K562 (cell line): ENCODE measurements around the gene DLGAP5. TPM values are rescaled to one million over a fixed set of nuclear protein-coding genes. Genes with fewer than 3 reads are reported as not detected.

ENCODE experiments used
- BMI1 ChIP-seq: fragments of 150-350 bp; IDR thresholded peaks from 2 replicates; pipeline ENCODE4 v1.6.1; 2014; ENCODE audit warnings: low read length
- BRCA1 ChIP-seq, 2 experiments: fragments of 450-650 bp in 1 of 2; sonication (generic) in 1 of 2; formaldehyde crosslinking in 1 of 2; IDR thresholded peaks; 2 replicates each; pipeline versions ENCODE4 v1.5.0 to v1.6.1; 2017 to 2020; ENCODE audit warnings: mild to moderate bottlenecking in 1 of 2, missing genetic modification reagents in 1 of 2
- CBFA2T3 ChIP-seq: fragments of 450-650 bp; IDR thresholded peaks from 2 replicates; pipeline ENCODE4 v1.6.1; 2017
- CCAR2 ChIP-seq: fragments of 200-400 bp; formaldehyde crosslinking; IDR thresholded peaks from 2 replicates; pipeline ENCODE4 v1.6.1; 2017; ENCODE audit warnings: mild to moderate bottlenecking, low read depth, low read length
- CXXC5 ChIP-seq: fragments of 250-450 bp; sonication (Bioruptor Pico); IDR thresholded peaks from 2 replicates; pipeline ENCODE4 v1.8.0; 2022; ENCODE audit warnings: inconsistent platforms, mild to moderate bottlenecking, moderate library complexity
- DNMT1 ChIP-seq: fragments of 450-650 bp; IDR thresholded peaks from 2 replicates; pipeline ENCODE4 v1.6.1; 2016; ENCODE audit warnings: antibody characterized with exemption, mild to moderate bottlenecking
- E2F6 ChIP-seq, 2 experiments: IDR thresholded peaks; 2 replicates each; pipeline ENCODE4 v1.6.1; 2011; ENCODE audit warnings: borderline replicate concordance in 1 of 2, control low read depth in 1 of 2, low read depth in 1 of 2, low read length in 1 of 2, mild to moderate bottlenecking in 1 of 2, mixed read lengths in 1 of 2, moderate library complexity in 1 of 2; ENCODE audit not compliant: insufficient read depth in 1 of 2, insufficient read length in 1 of 2, poor library complexity in 1 of 2, severe bottlenecking in 1 of 2; ENCODE audit errors: extremely low read depth in 1 of 2
- KDM2B ChIP-seq: fragments of 250-450 bp; sonication (Bioruptor Pico); IDR thresholded peaks from 2 replicates; pipeline ENCODE4 v1.8.0; 2021; ENCODE audit warnings: mild to moderate bottlenecking, moderate library complexity
- MBD2 ChIP-seq: sonication (generic); IDR thresholded peaks from 2 replicates; pipeline ENCODE4 v1.6.1; 2016; ENCODE audit warnings: low read depth, borderline replicate concordance
- MEIS2 ChIP-seq: fragments of 450-650 bp; IDR thresholded peaks from 2 replicates; pipeline ENCODE4 v1.6.1; 2014; ENCODE audit warnings: mild to moderate bottlenecking; ENCODE audit not compliant: partially characterized antibody
- MTA2 ChIP-seq: fragments of 450-650 bp; IDR thresholded peaks from 2 replicates; pipeline ENCODE4 v1.6.1; 2016; ENCODE audit warnings: low read depth
- NCOA1 ChIP-seq: fragments of 450-650 bp; IDR thresholded peaks from 2 replicates; pipeline ENCODE4 v1.6.1; 2016; ENCODE audit warnings: low read depth
- NFIX ChIP-seq: fragments of 250-450 bp; sonication (Bioruptor Pico); IDR thresholded peaks from 2 replicates; pipeline ENCODE4 v1.4.0; 2020; ENCODE audit warnings: low read depth, mild to moderate bottlenecking, moderate library complexity
- POLR3A ChIP-seq: IDR thresholded peaks from 2 replicates; pipeline ENCODE4 v1.6.1; 2011; ENCODE audit warnings: borderline replicate concordance, mild to moderate bottlenecking, moderate library complexity; ENCODE audit not compliant: insufficient read length, insufficient read depth; ENCODE audit errors: extremely low read depth
- POU5F1 ChIP-seq: fragments of 150-350 bp; IDR thresholded peaks from 2 replicates; pipeline ENCODE4 v1.6.1; 2014; ENCODE audit warnings: borderline replicate concordance, low read length, low read depth, mild to moderate bottlenecking; ENCODE audit not compliant: partially characterized antibody
- PURB ChIP-seq: sonication (generic); formaldehyde crosslinking; IDR thresholded peaks from 2 replicates; pipeline ENCODE4 v1.9.0; 2021; ENCODE audit warnings: low read depth, mild to moderate bottlenecking, missing genetic modification reagents
- SPI1 ChIP-seq: IDR thresholded peaks from 2 replicates; pipeline ENCODE4 v1.6.1; 2011; ENCODE audit warnings: low read depth, low read length, control low read depth, borderline replicate concordance
- SRSF9 ChIP-seq: fragments of 200-400 bp; formaldehyde crosslinking; IDR thresholded peaks from 2 replicates; pipeline ENCODE4 v1.6.1; 2017; ENCODE audit warnings: low read depth, low read length, borderline replicate concordance
- TRIM28 ChIP-seq: fragments of 450-650 bp; IDR thresholded peaks from 2 replicates; pipeline ENCODE4 v1.6.1; 2017
- ZC3H11A ChIP-seq: IDR thresholded peaks from 2 replicates; pipeline ENCODE4 v1.6.1; 2012; ENCODE audit warnings: low read depth, low read length, improper control_type of control experiment
- ZFP30 ChIP-seq: fragments of 250-450 bp; sonication (Bioruptor Pico); IDR thresholded peaks from 2 replicates; pipeline ENCODE4 v1.8.0; 2022; ENCODE audit warnings: moderate library complexity, mild to moderate bottlenecking, inconsistent platforms, borderline replicate concordance
- ZNF134 ChIP-seq: fragments of 250-450 bp; sonication (Bioruptor Pico); conservative IDR thresholded peaks from 2 replicates; pipeline ENCODE4 v1.4.0; 2020
- ZNF184 ChIP-seq: sonication (generic); formaldehyde crosslinking; IDR thresholded peaks from 2 replicates; pipeline ENCODE4 v1.5.0; 2020; ENCODE audit warnings: missing genetic modification reagents
- ZNF551 ChIP-seq: fragments of 250-450 bp; sonication (Bioruptor Pico); IDR thresholded peaks from 2 replicates; pipeline ENCODE4 v1.5.0; 2021; ENCODE audit warnings: mild to moderate bottlenecking, moderate library complexity
- polyA plus RNA-seq, 8 experiments: library from polyadenylated mRNA; depleted of rRNA in 4 of 8; stranded (reverse) in 5 of 8; unstranded in 3 of 8; fragments of >200 nt; fragmentation: Nextera tagmentation in 2 of 8; fragmentation: Illumina TruSeq in 1 of 8; extraction: Ambion mirVana in 2 of 8; extraction: Trizol in 1 of 8; gene quantifications; 2 replicates each; pipeline versions ENCODE4 v1.2.1 to v1.2.3, GENCODE V29; 2011 to 2014; ENCODE audit warnings: inconsistent platforms in 1 of 8, missing spikeins in 1 of 8
- total RNA-seq, 7 experiments: library from RNA; depleted of rRNA in 6 of 7; stranded (reverse); fragments of >200 nt in 6 of 7; fragmentation: Illumina TruSeq in 2 of 7; extraction: Trizol in 2 of 7; gene quantifications; 2 replicates each; pipeline versions ENCODE4 v1.2.1 to v1.2.3, GENCODE V29; 2011 to 2021; ENCODE audit warnings: low replicate concordance in 1 of 7
- TF ChIP-seq, protein P1 (sequence below): sonication (generic); formaldehyde crosslinking; IDR thresholded peaks from 2 replicates; pipeline ENCODE4 v1.8.0; 2022; ENCODE audit warnings: missing genetic modification reagents, mild to moderate bottlenecking, borderline replicate concordance
- TF ChIP-seq, protein P2 (sequence below), 3 experiments: IDR thresholded peaks in 2 of 3; conservative IDR thresholded peaks in 1 of 3; 2 replicates each; pipeline ENCODE4 v1.5.1; 2011 to 2012; ENCODE audit warnings: low read length in 3 of 3, mild to moderate bottlenecking in 3 of 3, control low read depth in 2 of 3, improper control_type of control experiment in 1 of 3, inconsistent platforms in 1 of 3, low read depth in 1 of 3, mixed read lengths in 1 of 3, moderate library complexity in 1 of 3; ENCODE audit not compliant: insufficient read depth in 2 of 3

DLGAP5 gene
- total and polyA plus RNA-seq, 9 of the 15 experiments (the other 6 are each of a cell fraction or from before 2014, with no cell fraction given), result 39.1 to 80.0 (median 59.9) TPM

DNA sequence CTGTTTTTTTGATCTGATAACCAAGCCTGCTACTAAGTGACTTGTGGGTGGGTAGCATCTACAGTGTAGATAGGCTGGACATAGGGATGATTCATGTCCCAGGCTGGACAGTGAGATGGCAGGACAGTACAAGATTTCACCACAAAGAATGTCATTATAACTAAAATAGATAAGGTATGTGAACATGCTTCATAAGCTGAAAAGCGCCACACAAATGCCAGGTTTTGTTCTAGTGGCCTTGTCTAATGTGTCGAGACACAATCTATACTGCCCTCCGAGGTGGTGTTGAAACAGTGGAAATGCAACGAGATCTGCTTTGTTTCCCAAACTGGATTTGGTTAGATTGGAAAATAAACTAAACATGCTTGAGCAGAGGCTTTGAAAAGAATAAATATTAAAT lies 58.0 kb downstream of the DLGAP5 start (continued):
- TF ChIP-seq, protein P1, sequence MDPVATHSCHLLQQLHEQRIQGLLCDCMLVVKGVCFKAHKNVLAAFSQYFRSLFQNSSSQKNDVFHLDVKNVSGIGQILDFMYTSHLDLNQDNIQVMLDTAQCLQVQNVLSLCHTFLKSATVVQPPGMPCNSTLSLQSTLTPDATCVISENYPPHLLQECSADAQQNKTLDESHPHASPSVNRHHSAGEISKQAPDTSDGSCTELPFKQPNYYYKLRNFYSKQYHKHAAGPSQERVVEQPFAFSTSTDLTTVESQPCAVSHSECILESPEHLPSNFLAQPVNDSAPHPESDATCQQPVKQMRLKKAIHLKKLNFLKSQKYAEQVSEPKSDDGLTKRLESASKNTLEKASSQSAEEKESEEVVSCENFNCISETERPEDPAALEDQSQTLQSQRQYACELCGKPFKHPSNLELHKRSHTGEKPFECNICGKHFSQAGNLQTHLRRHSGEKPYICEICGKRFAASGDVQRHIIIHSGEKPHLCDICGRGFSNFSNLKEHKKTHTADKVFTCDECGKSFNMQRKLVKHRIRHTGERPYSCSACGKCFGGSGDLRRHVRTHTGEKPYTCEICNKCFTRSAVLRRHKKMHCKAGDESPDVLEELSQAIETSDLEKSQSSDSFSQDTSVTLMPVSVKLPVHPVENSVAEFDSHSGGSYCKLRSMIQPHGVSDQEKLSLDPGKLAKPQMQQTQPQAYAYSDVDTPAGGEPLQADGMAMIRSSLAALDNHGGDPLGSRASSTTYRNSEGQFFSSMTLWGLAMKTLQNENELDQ (CRISPR knock-in tag), result no peak
- TF ChIP-seq ZNF134 (CRISPR knock-in tag) (no peak), ZC3H11A (no peak), ZFP30 (CRISPR knock-in tag) (no peak), MEIS2 (peak; percentile 77), MTA2 (no peak), ZNF551 (CRISPR knock-in tag) (no peak), MBD2 (no peak), BRCA1 (IDR thresholded peaks at IDR 0.05) (no peak), BRCA1 (CRISPR knock-in tag; IDR thresholded peaks at IDR 0.05) (no peak), BMI1 (no peak), PURB (CRISPR knock-in tag) (no peak), POLR3A (no peak), SPI1 (no peak), KDM2B (CRISPR knock-in tag) (no peak), TRIM28 (no peak), POU5F1 (no peak), DNMT1 (no peak), ZNF184 (no peak), NFIX (CRISPR knock-in tag) (no peak), CCAR2 (no peak), CBFA2T3 (peak; percentile 42; the same call in 1 of the 2 replicates), NCOA1 (no peak), E2F6 (IDR thresholded peaks at IDR 0.05; ENCODE audit: borderline replicate concordance in 1 of 2, extremely low read depth in 1 of 2, insufficient read depth in 1 of 2, insufficient read length in 1 of 2, low read depth in 1 of 2, low read length in 1 of 2, poor library complexity in 1 of 2, severe bottlenecking in 1 of 2) (no peak), CXXC5 (CRISPR knock-in tag) (no peak), SRSF9 (no peak)
- TF ChIP-seq, protein P2, sequence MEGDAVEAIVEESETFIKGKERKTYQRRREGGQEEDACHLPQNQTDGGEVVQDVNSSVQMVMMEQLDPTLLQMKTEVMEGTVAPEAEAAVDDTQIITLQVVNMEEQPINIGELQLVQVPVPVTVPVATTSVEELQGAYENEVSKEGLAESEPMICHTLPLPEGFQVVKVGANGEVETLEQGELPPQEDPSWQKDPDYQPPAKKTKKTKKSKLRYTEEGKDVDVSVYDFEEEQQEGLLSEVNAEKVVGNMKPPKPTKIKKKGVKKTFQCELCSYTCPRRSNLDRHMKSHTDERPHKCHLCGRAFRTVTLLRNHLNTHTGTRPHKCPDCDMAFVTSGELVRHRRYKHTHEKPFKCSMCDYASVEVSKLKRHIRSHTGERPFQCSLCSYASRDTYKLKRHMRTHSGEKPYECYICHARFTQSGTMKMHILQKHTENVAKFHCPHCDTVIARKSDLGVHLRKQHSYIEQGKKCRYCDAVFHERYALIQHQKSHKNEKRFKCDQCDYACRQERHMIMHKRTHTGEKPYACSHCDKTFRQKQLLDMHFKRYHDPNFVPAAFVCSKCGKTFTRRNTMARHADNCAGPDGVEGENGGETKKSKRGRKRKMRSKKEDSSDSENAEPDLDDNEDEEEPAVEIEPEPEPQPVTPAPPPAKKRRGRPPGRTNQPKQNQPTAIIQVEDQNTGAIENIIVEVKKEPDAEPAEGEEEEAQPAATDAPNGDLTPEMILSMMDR (IDR thresholded peaks at IDR 0.05 in 2 of 3, conservative IDR thresholded peaks at IDR 0.05 in 1 of 3; ENCODE audit: insufficient read depth in 2 of 3, low read depth in 1 of 3, low read length in 3 of 3), result peak in 2 of 3 experiments; percentile 14 to 43; a peak in 3 of 6 replicates
